Coronary artery (tissue), 2 donors: ENCODE data around the gene ATP1A3.

ENCODE experiments used
- DNase-seq: peaks from one replicate; pipeline ENCODE4 v3.0.0-alpha.2; 2017; ENCODE audit warnings: low spot score
- H3K27ac ChIP-seq, 2 donors: fragments of 200-600 bp; sonication (generic); one replicate each; pipeline ENCODE4 v1.5.1; 2016 to 2019
- H3K4me3 ChIP-seq: fragments of 200-600 bp; sonication (generic); 2 replicates; pipeline ENCODE4 v1.5.1; 2016; ENCODE audit warnings: mild to moderate bottlenecking, moderate library complexity
- CTCF ChIP-seq: fragments of 200-600 bp; sonication (generic); IDR thresholded peaks from one replicate; pipeline ENCODE4 v1.5.1; 2019; ENCODE audit warnings: antibody characterized with exemption

Gene ATP1A3

GRCh38 chr19:42033413-42033812, 39.4 kb upstream of the ATP1A3 start:
- H3K27ac ChIP-seq = no peak overlapping the region
- TF ChIP-seq CTCF = no peak

GRCh38 chr19:42032431-42032830, 38.4 kb upstream of the ATP1A3 start:
- Histone ChIP-seq H3K27ac (no peak overlapping the region), H3K4me3 (no peak overlapping the region)
- DNase-seq = no peak
- TF ChIP-seq CTCF = no peak

More at GRCh38 chr19:42033413-42033812, 39.4 kb upstream of the ATP1A3 start:
- no peak for DNase-seq
- no peak overlapping the region for H3K4me3 ChIP-seq

- TF ChIP-seq CTCF = no peak
- no peak for DNase-seq
- H3K27ac ChIP-seq = no peak overlapping the region
- H3K4me3 ChIP-seq = no peak overlapping the region
These were observed 36.8 kb upstream of the ATP1A3 start for GRCh38 chr19:42030645-42031440.

GRCh38 chr19:42028304-42029216, 34.5 kb upstream of the ATP1A3 start:
- no peak for TF ChIP-seq CTCF
- H3K27ac ChIP-seq = no peak overlapping the region

GRCh38 chr19:42024622-42025111, 30.6 kb upstream of the ATP1A3 start:
- H3K4me3 ChIP-seq = no peak overlapping the region
- no peak for TF ChIP-seq CTCF
- no peak overlapping the region for H3K27ac ChIP-seq
- no peak for DNase-seq

More at GRCh38 chr19:42028304-42029216, 34.5 kb upstream of the ATP1A3 start:
- no peak for DNase-seq
- no peak overlapping the region for H3K4me3 ChIP-seq

GRCh38 chr19:42023943-42024260, 29.9 kb upstream of the ATP1A3 start:
- no peak for TF ChIP-seq CTCF
- H3K4me3 ChIP-seq = no peak overlapping the region
- no peak for DNase-seq
- no peak overlapping the region for H3K27ac ChIP-seq
